T47D (cell line): ENCODE measurements around the gene TCAIM.
"Not testable (repeated sequence)": the region's sequence is repeated elsewhere in the genome, so short reads cannot be mapped to it uniquely, and the experiment has no call there.

Experiments used
- DNase-seq, 2 experiments: peaks; one replicate each; pipeline versions ENCODE4 v3.0.0 to v3.0.0-alpha.2; 2011 to 2012; ENCODE audit warnings: low read depth in 1 of 2, low spot score in 1 of 2
- JUND ChIP-seq: IDR thresholded peaks from 2 replicates; pipeline ENCODE4 v1.6.1; 2012; ENCODE audit warnings: low read depth
- in situ Hi-C: cut with HindIII; loops from 2 replicates; pipeline ENCODE4 v1.10.0; 2016; ENCODE audit warnings: low sequenced_read_pairs, low pct_unique_long_range_greater_than_20kb

The TCAIM gene

GRCh38 chr3:44359146-44359751 is 20.7 kb downstream of the TCAIM start:
- in situ Hi-C loops = no loop called here
- DNase-seq = no peak
- TF ChIP-seq JUND = no peak

GRCh38 chr3:44363591-44363990 is 25.0 kb downstream of the TCAIM start:
- no peak for DNase-seq
- TF ChIP-seq JUND = no peak
- in situ Hi-C loops = no loop called here

- in situ Hi-C loops = no loop called here
- DNase-seq = no peak
- no peak for TF ChIP-seq JUND
These were observed 27.4 kb downstream of the TCAIM start for GRCh38 chr3:44365952-44366351.

GRCh38 chr3:44375450-44375849 is 36.9 kb downstream of the TCAIM start:
- in situ Hi-C loops = no loop called here
- no peak for DNase-seq

GRCh38 chr3:44387404-44387803 is 48.8 kb downstream of the TCAIM start:
- DNase-seq = no peak
- TF ChIP-seq JUND = no peak
- in situ Hi-C loops = no loop called here

More at GRCh38 chr3:44375450-44375849, 36.9 kb downstream of the TCAIM start:
- TF ChIP-seq JUND = no peak

GRCh38 chr3:44392489-44392888 is 53.9 kb downstream of the TCAIM start:
- TF ChIP-seq JUND = no peak
- in situ Hi-C loops = no loop called here
- no peak for DNase-seq

- in situ Hi-C loops = no loop called here
- TF ChIP-seq JUND = no peak
- no peak for DNase-seq
These were observed 57.1 kb downstream of the TCAIM start for GRCh38 chr3:44395714-44396113.

GRCh38 chr3:44396200-44397171 is 57.9 kb downstream of the TCAIM start:
- TF ChIP-seq JUND = no peak
- in situ Hi-C loops = no loop called here
- DNase-seq = no peak

- DNase-seq, in situ Hi-C loops: not testable (repeated sequence)
These were observed 59.7 kb downstream of the TCAIM start for GRCh38 chr3:44398271-44398670.

- TF ChIP-seq JUND = no peak
- in situ Hi-C loops = no loop called here
- DNase-seq = no peak
These were observed 60.3 kb downstream of the TCAIM start for GRCh38 chr3:44398853-44399252.

- in situ Hi-C loops = no loop called here
These were observed 62.2 kb downstream of the TCAIM start for GRCh38 chr3:44400771-44401170.

GRCh38 chr3:44402548-44402947 is 64.0 kb downstream of the TCAIM start:
- TF ChIP-seq JUND = no peak
- in situ Hi-C loops = no loop called here
- DNase-seq = no peak

More at GRCh38 chr3:44400771-44401170, 62.2 kb downstream of the TCAIM start:
- no peak for DNase-seq
- no peak for TF ChIP-seq JUND
